Activated naive CD4-positive, alpha-beta T cell treated with anti-CD3 and anti-CD28 coated beads, Interleukin-2, amount 50 U/mL, for 72 hours (primary cell): ENCODE results near the gene PHC3. TPM values are rescaled to one million over a fixed set of nuclear protein-coding genes. Genes with fewer than 3 reads are reported as not detected.
A peak's percentile ranks its signal among the peaks of the same experiment; 100 is the strongest.

ENCODE experiments used
- ATAC-seq, 2 donors: fragments of 150-1000 bp; cut with Tn5 transposase; 2 replicates each; pipeline ENCODE4 v1.10.0; 2021; ENCODE audit warnings: mild to moderate bottlenecking in 2 of 2, moderate library complexity in 2 of 2
- DNase-seq, 2 donors: peaks; one replicate each; pipeline ENCODE4 v3.0.0; 2021 to 2022; ENCODE audit warnings: low spot score in 2 of 2
- H3K27ac Mint-ChIP-seq, 2 donors: one replicate each; pipeline ENCODE4 v1.8.0; 2022; ENCODE audit warnings: mild to moderate bottlenecking in 2 of 2, mixed read lengths in 2 of 2
- H3K36me3 Mint-ChIP-seq, 2 donors: one replicate each; pipeline ENCODE4 v1.8.0; 2022; ENCODE audit warnings: mixed read lengths in 2 of 2
- H3K9me3 Mint-ChIP-seq, 2 donors: one replicate each; pipeline ENCODE4 v1.8.0; 2022; ENCODE audit warnings: mixed read lengths in 2 of 2
- total RNA-seq, 2 donors: library from RNA; stranded (reverse); gene quantifications; one replicate each; pipeline ENCODE4 v1.2.3, GENCODE V29; 2022

Gene PHC3
- total RNA-seq, 2 donors from 2014 or later: 62.0 to 85.5 TPM

DNA sequence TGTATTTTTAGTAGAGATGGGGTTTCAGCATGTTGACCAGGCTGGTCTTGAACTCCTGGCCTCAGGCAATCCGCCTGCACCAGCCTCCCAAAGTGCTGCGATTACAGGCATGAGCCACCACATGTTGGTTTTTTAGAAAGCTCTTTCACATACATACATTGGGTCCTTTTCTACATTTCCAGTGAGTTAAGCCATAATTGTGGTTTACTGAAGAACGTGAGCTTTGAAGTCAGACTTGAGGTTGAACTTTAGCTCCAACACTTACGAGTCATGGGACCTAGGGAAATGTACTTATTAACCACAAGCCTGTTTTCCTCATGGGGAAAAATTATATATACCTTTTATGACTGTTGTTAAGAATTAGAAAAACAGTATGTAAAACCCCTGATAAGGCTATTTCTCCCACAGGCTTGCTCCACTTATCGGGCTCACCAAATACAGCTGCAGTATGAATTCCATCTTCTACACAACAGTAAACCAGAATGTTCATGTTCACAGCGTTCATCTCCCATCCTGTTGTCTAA, 104.8 kb downstream of the PHC3 start:
- Mint-ChIP-seq H3K9me3 (peaks cover 0 to 5% of the 10 kb centered on the region in 2 donors), H3K36me3 (peaks cover 4 to 24% of the 10 kb centered on the region in 2 donors), H3K27ac (peak overlapping the region; percentile 27 to 30)
- ATAC-seq (peak; percentile 37 to 48), DNase-seq (no peak)

GRCh38 chr3:170075441-170076091, 106.0 kb downstream of the PHC3 start:
- DNase-seq (no peak), ATAC-seq (no peak)
- H3K36me3 Mint-ChIP-seq: peaks cover 4 to 24% of the 10 kb centered on the region in 2 donors
- no peak overlapping the region for H3K27ac Mint-ChIP-seq
- H3K9me3 Mint-ChIP-seq: peaks cover 0 to 5% of the 10 kb centered on the region in 2 donors

DNA sequence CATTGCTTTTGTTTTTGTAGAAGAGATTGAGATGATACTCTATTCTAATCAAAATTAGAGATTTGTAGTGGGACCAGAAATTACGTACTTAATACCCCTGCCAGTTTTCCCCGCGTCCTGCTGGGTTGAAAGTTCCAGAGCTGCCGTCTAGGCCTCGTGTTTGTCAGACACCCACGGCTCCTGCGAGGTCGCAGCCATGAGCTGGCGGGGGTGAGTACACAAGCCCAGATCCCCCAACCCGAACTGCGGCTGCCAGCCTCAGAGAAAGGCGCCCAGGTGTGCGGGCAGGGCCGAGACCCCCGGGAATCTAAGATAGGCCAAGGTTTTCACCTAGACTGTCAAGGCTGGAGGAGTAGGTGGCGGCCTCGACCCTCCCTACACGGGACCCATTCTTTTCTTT, 117.4 kb downstream of the PHC3 start:
- DNase-seq (no peak), ATAC-seq (no peak)
- Mint-ChIP-seq H3K27ac (no peak overlapping the region), H3K9me3 (no peaks in the 10 kb centered on the region), H3K36me3 (peaks cover 7 to 8% of the 10 kb centered on the region in 2 donors)

DNA sequence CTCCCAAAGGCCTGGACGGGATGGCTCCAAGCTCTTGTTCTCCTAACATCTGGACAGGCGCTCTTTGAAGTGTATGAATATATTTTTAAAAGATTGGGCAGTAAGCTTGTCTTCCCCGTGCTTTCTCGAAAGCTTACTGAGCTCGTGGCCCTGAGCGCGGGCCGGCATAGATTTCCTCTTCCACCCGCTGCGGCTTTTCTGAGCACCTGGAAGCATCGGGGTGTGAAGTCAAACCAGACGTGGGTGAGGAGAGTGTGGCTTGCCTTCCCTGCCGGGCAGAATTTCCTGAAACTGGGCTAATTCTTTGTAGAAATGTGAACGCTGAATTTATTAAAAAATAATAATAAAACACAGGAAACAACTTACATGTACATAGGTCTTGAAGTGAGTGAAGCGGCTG, 117.8 kb downstream of the PHC3 start:
- H3K36me3 Mint-ChIP-seq: peaks cover 7 to 8% of the 10 kb centered on the region in 2 donors
- no peak overlapping the region for H3K27ac Mint-ChIP-seq
- DNase-seq (no peak), ATAC-seq (no peak)
- no peaks in the 10 kb centered on the region for H3K9me3 Mint-ChIP-seq

GRCh38 chr3:170062769-170063168, 118.8 kb downstream of the PHC3 start:
- no peak for ATAC-seq
- Mint-ChIP-seq H3K27ac (no peak overlapping the region), H3K9me3 (peaks cover 0 to 1% of the 10 kb centered on the region in 2 donors), H3K36me3 (peaks cover 8% of the 10 kb centered on the region in 2 donors)
- no peak for DNase-seq

GRCh38 chr3:170062068-170062467, 119.5 kb downstream of the PHC3 start:
- Mint-ChIP-seq H3K27ac (no peak overlapping the region), H3K36me3 (peaks cover 8 to 15% of the 10 kb centered on the region in 2 donors), H3K9me3 (peaks cover 0 to 8% of the 10 kb centered on the region in 2 donors)
- DNase-seq (no peak), ATAC-seq (no peak)

- DNase-seq (no peak), ATAC-seq (no peak)
- Mint-ChIP-seq H3K9me3 (peaks cover 0 to 9% of the 10 kb centered on the region in 2 donors), H3K36me3 (peaks cover 8 to 17% of the 10 kb centered on the region in 2 donors), H3K27ac (no peak overlapping the region)
Observed at GRCh38 chr3:170059447-170059846, 122.1 kb downstream of the PHC3 start.

DNA sequence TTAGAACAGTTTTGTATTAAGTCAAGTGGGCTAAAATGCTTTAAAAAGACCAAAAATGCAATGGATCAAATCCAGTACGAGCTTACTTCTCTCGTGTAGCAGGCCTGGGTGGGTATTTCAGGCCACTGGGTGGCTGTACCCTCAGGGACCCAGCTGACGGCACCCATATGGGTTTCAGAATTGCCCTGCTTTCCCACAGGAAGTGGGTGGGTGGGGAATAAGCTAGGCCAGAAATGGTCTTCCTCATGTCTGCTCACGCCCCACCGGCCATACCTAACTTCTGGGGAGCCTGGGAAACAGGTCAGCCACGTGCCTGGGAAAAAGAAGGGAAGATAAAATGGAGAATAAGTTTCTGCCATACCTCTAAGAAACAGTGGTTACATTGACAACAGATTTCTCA, 123.4 kb downstream of the PHC3 start:
- H3K36me3 Mint-ChIP-seq: peaks cover 8 to 17% of the 10 kb centered on the region in 2 donors
- ATAC-seq (no peak), DNase-seq (no peak)
- H3K27ac Mint-ChIP-seq: peak overlapping the region in 1 of 2 donors; percentile 55
- peaks cover 0 to 9% of the 10 kb centered on the region in 2 donors for H3K9me3 Mint-ChIP-seq

DNA sequence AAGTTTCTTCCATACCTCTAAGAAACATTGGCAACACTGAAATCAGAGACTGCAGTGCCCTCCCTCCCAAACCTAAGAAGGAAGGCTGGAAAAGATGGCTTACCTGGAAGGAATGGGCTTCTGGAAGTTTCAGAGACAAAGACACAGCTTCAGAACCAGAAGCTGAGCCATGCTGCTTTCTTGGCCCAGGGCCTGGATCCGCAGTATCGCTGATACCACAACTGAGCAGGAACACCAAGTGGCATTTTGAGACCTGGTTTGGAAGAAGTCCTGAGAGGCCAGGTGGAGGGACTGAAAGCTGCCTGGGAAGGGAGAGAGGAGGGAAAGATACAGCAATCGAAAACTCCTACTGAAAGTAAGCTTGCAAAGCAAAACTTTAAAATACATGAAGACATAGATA, 124.0 kb downstream of the PHC3 start:
- ATAC-seq (no peak), DNase-seq (no peak)
- Mint-ChIP-seq H3K27ac (peak overlapping the region; percentile 59 to 88), H3K9me3 (peaks cover 0 to 9% of the 10 kb centered on the region in 2 donors), H3K36me3 (peaks cover 4 to 18% of the 10 kb centered on the region in 2 donors)

DNA sequence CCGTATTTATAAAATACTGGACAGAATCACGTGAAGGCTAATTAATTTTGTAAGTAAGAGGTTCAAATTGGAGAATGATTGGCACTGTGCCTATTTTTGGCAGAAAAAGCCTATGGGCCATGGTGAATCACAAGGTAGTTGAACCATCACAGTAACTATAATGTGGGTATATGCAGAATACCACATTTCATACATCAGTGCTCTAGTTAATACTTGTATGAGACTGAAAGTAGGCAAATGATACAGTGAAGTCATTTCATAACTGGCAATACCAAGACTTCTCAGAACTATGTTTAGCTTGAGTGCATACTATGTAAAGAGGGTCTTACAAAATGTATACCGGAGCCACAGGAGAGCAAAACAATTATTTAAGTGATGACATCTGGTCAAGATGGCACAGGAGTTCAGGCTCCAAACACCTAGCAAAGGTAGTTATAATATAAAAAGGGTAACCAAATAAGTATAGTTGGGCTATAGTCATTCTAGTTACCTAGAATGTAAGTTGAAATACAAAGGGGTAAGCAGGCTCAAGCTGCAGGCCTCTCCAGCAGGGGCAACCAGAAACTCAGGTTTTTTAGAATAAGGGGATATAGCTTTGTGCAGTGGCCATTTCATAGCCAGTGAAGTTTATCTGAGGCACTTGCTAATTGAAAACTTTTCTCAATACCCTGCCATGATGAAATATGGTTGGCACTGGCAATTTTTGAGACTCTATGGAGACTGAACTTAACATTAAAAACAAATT, 124.7 kb downstream of the PHC3 start:
- peaks cover 0 to 9% of the 10 kb centered on the region in 2 donors for H3K9me3 Mint-ChIP-seq
- ATAC-seq: peak; percentile 82 to 89
- DNase-seq: peak in 1 of 2 donors; percentile 40
- H3K36me3 Mint-ChIP-seq: peaks cover 0 to 16% of the 10 kb centered on the region in 2 donors
- H3K27ac Mint-ChIP-seq: peak overlapping the region; percentile 59 to 89

- DNase-seq (peak in 1 of 2 donors; percentile 53), ATAC-seq (peak; percentile 83 to 89)
- Mint-ChIP-seq H3K36me3 (peaks cover 0 to 16% of the 10 kb centered on the region in 2 donors), H3K9me3 (peaks cover 0 to 9% of the 10 kb centered on the region in 2 donors), H3K27ac (peak overlapping the region in 1 of 2 donors; percentile 63)
Observed at GRCh38 chr3:170055209-170055608, 126.3 kb downstream of the PHC3 start.

DNA sequence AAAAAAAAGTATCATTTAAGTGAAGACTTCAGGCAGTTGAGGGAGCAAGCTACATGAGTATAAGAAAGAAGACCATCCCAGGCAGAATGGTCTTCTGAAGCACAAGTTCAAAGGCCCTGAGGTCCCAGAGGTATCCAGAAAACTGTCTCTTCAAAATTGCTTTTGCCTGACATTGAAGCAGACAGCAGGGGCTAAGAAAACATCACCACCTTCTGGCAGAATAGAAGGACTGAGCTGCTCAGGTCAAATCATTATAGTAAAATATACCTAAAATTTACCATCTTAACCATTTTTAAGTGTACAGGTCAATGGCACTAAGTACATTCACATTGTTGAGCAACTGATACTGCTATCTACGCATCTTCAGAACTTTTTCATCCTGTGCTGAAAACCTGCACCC, 127.3 kb downstream of the PHC3 start:
- Mint-ChIP-seq H3K36me3 (peaks cover 0 to 16% of the 10 kb centered on the region in 2 donors), H3K9me3 (peaks cover 0 to 9% of the 10 kb centered on the region in 2 donors), H3K27ac (no peak overlapping the region)
- DNase-seq (no peak), ATAC-seq (no peak)

GRCh38 chr3:170052398-170052797, 129.1 kb downstream of the PHC3 start:
- Mint-ChIP-seq H3K36me3 (peaks cover 0 to 11% of the 10 kb centered on the region in 2 donors), H3K9me3 (peaks cover 0 to 4% of the 10 kb centered on the region in 2 donors), H3K27ac (no peak overlapping the region)
- DNase-seq (no peak), ATAC-seq (no peak)

GRCh38 chr3:170050753-170051152, 130.8 kb downstream of the PHC3 start:
- no peaks in the 10 kb centered on the region for H3K9me3 Mint-ChIP-seq
- no peak for ATAC-seq
- DNase-seq: no peak
- no peak overlapping the region for H3K27ac Mint-ChIP-seq
- H3K36me3 Mint-ChIP-seq: peaks cover 0 to 6% of the 10 kb centered on the region in 2 donors

DNA sequence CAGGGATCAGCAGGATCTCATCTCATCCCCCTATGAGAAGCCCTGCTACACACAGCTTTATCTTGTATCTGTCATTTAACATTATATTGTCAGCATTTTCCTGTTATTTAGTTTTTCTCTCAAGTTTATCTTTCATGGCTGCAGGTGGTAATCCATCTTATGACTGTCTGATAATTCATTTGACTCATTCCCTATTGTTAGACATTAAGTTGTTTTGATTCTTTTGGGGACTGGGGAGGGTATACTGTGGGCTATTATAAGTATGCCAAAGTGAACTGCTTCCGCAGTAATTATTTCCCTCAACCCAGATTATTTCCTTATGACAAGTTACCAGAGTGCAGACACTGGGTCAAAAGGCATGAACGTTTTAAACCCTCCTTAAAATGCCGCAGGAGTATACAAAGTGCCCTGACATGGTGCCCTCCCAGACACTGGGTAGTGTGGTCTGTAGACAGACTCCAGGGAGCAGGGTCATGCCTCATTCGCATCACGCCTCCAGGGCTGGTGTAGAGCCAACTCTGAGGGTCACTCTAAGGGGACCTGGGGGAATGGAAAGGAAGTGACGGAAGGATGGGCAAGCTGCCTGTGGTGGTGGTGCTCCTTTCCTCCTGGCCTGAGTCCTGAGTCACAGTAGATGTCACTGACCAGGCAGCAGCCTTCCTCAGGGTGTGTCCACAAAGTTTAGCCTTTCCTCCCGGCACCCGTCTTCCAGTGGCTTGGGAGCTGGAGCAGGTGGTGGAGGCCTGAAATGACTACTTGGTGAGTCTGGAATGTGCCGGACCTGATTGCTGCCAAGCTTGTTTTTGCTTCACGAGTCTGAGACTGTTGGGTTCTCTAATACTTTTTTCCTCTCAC, 132.2 kb downstream of the PHC3 start:
- Mint-ChIP-seq H3K9me3 (no peaks in the 10 kb centered on the region), H3K36me3 (peaks cover 0 to 6% of the 10 kb centered on the region in 2 donors), H3K27ac (no peak overlapping the region)
- peak in 1 of 2 donors; percentile 48 for ATAC-seq
- no peak for DNase-seq

DNA sequence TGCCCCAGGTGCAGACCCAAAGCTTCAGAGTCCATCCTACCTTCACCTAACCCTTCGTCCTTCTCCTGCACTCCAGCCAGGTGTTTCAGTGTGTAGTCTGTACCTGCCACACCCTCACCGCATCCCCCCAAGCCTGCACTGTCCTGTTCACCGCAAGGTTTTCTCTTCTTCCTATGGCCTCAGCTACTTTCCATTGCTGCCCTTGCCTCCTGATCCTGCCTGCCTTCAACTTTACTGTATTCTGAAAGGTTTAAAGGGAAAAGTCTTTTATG, 134.5 kb downstream of the PHC3 start:
- H3K36me3 Mint-ChIP-seq: no peaks in the 10 kb centered on the region
- ATAC-seq (no peak), DNase-seq (no peak)
- no peak overlapping the region for H3K27ac Mint-ChIP-seq
- H3K9me3 Mint-ChIP-seq: no peaks in the 10 kb centered on the region
